Nephron (organoid): ENCODE measurements around the gene GRK3.

Source experiments
- H3K27ac Mint-ChIP-seq, 3 experiments: 2 replicates each; pipeline ENCODE4 v1.8.0; 2020; ENCODE audit warnings: mixed read lengths in 3 of 3, mild to moderate bottlenecking in 2 of 3, moderate library complexity in 1 of 3
- H3K27me3 Mint-ChIP-seq: 2 replicates; pipeline ENCODE4 v1.8.0; 2021; ENCODE audit warnings: low read depth, mild to moderate bottlenecking, moderate library complexity, mixed read lengths
- H3K36me3 Mint-ChIP-seq: 2 replicates; pipeline ENCODE4 v1.8.0; 2020; ENCODE audit warnings: low read depth, mixed read lengths
- H3K4me1 Mint-ChIP-seq: 2 replicates; pipeline ENCODE4 v1.8.0; 2020; ENCODE audit warnings: mixed read lengths
- H3K4me3 Mint-ChIP-seq, 3 experiments: 2 replicates each; pipeline ENCODE4 v1.8.0; 2020; ENCODE audit warnings: mild to moderate bottlenecking in 3 of 3, mixed read lengths in 3 of 3, moderate library complexity in 2 of 3
- H3K9me3 Mint-ChIP-seq: 2 replicates; pipeline ENCODE4 v1.8.0; 2020; ENCODE audit warnings: mixed read lengths
- CTCF ChIP-seq, 3 experiments: fragments of 200-600 bp; sonication (generic); IDR thresholded peaks; one replicate each; pipeline ENCODE4 v1.5.0; 2021; ENCODE audit warnings: antibody characterized with exemption in 3 of 3; ENCODE audit not compliant: unreplicated experiment in 3 of 3

Gene GRK3

GRCh38 chr22:25696763-25697162, 132.3 kb downstream of the GRK3 start:
- Mint-ChIP-seq H3K9me3 (no peaks in the 10 kb centered on the region), H3K36me3 (peaks cover 15% of the 10 kb centered on the region), H3K27ac (peak overlapping the region; percentile 46 to 79 (median 60)), H3K4me1 (peaks cover 78% of the 10 kb centered on the region), H3K4me3 (no peak overlapping the region), H3K27me3 (no peaks in the 10 kb centered on the region)
- no peak for TF ChIP-seq CTCF (IDR thresholded peaks at IDR 0.05; ENCODE audit: unreplicated experiment in 3 of 3)

GRCh38 chr22:25697181-25697664, 132.7 kb downstream of the GRK3 start:
- Mint-ChIP-seq H3K27me3 (no peaks in the 10 kb centered on the region), H3K9me3 (no peaks in the 10 kb centered on the region), H3K36me3 (peaks cover 15% of the 10 kb centered on the region), H3K4me3 (peak overlapping the region in 1 of 3 experiments; percentile 18), H3K4me1 (peaks cover 80% of the 10 kb centered on the region), H3K27ac (peak overlapping the region; percentile 46 to 79 (median 60))
- TF ChIP-seq CTCF (IDR thresholded peaks at IDR 0.05; ENCODE audit: unreplicated experiment in 3 of 3), result no peak

- Mint-ChIP-seq H3K4me1 (peaks cover 73% of the 10 kb centered on the region), H3K4me3 (peak overlapping the region in 1 of 3 experiments; percentile 18), H3K36me3 (peaks cover 15% of the 10 kb centered on the region), H3K27me3 (no peaks in the 10 kb centered on the region), H3K9me3 (no peaks in the 10 kb centered on the region), H3K27ac (peak overlapping the region; percentile 60 to 79 (median 70))
- no peak for TF ChIP-seq CTCF (IDR thresholded peaks at IDR 0.05; ENCODE audit: unreplicated experiment in 3 of 3)
These were observed 133.5 kb downstream of the GRK3 start for GRCh38 chr22:25697978-25698377.

- Mint-ChIP-seq H3K9me3 (no peaks in the 10 kb centered on the region), H3K36me3 (peaks cover 15% of the 10 kb centered on the region), H3K27me3 (no peaks in the 10 kb centered on the region), H3K4me3 (peak overlapping the region in 1 of 3 experiments; percentile 18), H3K27ac (peak overlapping the region; percentile 60 to 79 (median 70)), H3K4me1 (peaks cover 68% of the 10 kb centered on the region)
- no peak for TF ChIP-seq CTCF (IDR thresholded peaks at IDR 0.05; ENCODE audit: unreplicated experiment in 3 of 3)
These were observed 134.0 kb downstream of the GRK3 start for GRCh38 chr22:25698461-25698860.

- TF ChIP-seq CTCF (IDR thresholded peaks at IDR 0.05; ENCODE audit: unreplicated experiment in 3 of 3), result no peak
- Mint-ChIP-seq H3K4me3 (no peak overlapping the region), H3K27me3 (no peaks in the 10 kb centered on the region), H3K27ac (peak overlapping the region; percentile 60 to 79 (median 70)), H3K9me3 (no peaks in the 10 kb centered on the region), H3K4me1 (peaks cover 68% of the 10 kb centered on the region), H3K36me3 (peaks cover 15% of the 10 kb centered on the region)
These were observed 134.5 kb downstream of the GRK3 start for GRCh38 chr22:25698978-25699377.

GRCh38 chr22:25701056-25701780, 136.7 kb downstream of the GRK3 start:
- H3K27me3 Mint-ChIP-seq, result no peaks in the 10 kb centered on the region
- peak overlapping the region in 2 of 3 experiments; percentile 43 to 67 for H3K4me3 Mint-ChIP-seq
- H3K36me3 Mint-ChIP-seq, result peaks cover 7% of the 10 kb centered on the region
- H3K27ac Mint-ChIP-seq, result peak overlapping the region; percentile 77 to 87 (median 79)
- peaks cover 56% of the 10 kb centered on the region for H3K4me1 Mint-ChIP-seq
- TF ChIP-seq CTCF (IDR thresholded peaks at IDR 0.05; ENCODE audit: unreplicated experiment in 3 of 3), result no peak
- H3K9me3 Mint-ChIP-seq, result no peaks in the 10 kb centered on the region
